ENCODE data around the gene ZNF354B. TPM values are rescaled to one million over a fixed set of nuclear protein-coding genes. Genes with fewer than 3 reads are reported as not detected.
"Not testable (repeated sequence)": the region's sequence is repeated elsewhere in the genome, so short reads cannot be mapped to it uniquely, and the experiment has no call there.

Gene ZNF354B
- 10 to 100 TPM; 10.1 to 19.6 (median 12.8) TPM for polyA plus RNA-seq (ENCODE audit: insufficient read length in 10 of 10)
- long read RNA-seq, donor 1, partial matches to known transcripts: 0 of 2 reads
- long read RNA-seq, donor 1, other reads (novel, unspliced or antisense): 0 of 2 reads
- long read RNA-seq, donor 2, partial matches to known transcripts: 0 of 3 reads
- long read RNA-seq, donor 2, other reads (novel, unspliced or antisense): 0 of 3 reads
- long read RNA-seq, donor 3: 0 reads
- long read RNA-seq, donor 4: 0 reads
- long read RNA-seq, donor 5, partial matches to known transcripts: 0 of 3 reads
- long read RNA-seq, donor 5, other reads (novel, unspliced or antisense): 0 of 3 reads
- long read RNA-seq, donor 6, partial matches to known transcripts: 0 of 3 reads
- long read RNA-seq, donor 6, other reads (novel, unspliced or antisense): 0 of 3 reads
- long read RNA-seq, donor 7, partial matches to known transcripts: 0 of 1 reads
- long read RNA-seq, donor 7, other reads (novel, unspliced or antisense): 0 of 1 reads
- long read RNA-seq, donor 8, partial matches to known transcripts: 0 of 3 reads
- long read RNA-seq, donor 8, other reads (novel, unspliced or antisense): 0 of 3 reads
- long read RNA-seq, donor 9: 0 reads

GRCh38 chr5:178859625-178860521 lies at the start of gene ZNF354B:
TSS of gene ZNF354B (plus strand) at chr5:178859953. CDS start at chr5:178861048, 1,095 bp downstream.
- DNase-seq: peak; percentile 91 to 96 (median 93)

- DNase-seq: no peak
Measured at GRCh38 chr5:178817506-178817905, 42.2 kb upstream of the ZNF354B start.

- DNase-seq: no peak
Measured at GRCh38 chr5:178818094-178818493, 41.7 kb upstream of the ZNF354B start.

GRCh38 chr5:178820001-178820400 lies 39.8 kb upstream of the ZNF354B start:
- DNase-seq: no peak

GRCh38 chr5:178825444-178825843 lies 34.3 kb upstream of the ZNF354B start:
- DNase-seq: no peak

- DNase-seq: no peak
Measured at GRCh38 chr5:178826216-178826615, 33.5 kb upstream of the ZNF354B start.

- no peak for DNase-seq
Measured at GRCh38 chr5:178827636-178828035, 32.1 kb upstream of the ZNF354B start.

GRCh38 chr5:178831049-178831448 lies 28.7 kb upstream of the ZNF354B start:
- DNase-seq: no peak

- no peak for DNase-seq
Measured at GRCh38 chr5:178832618-178833201, 27.0 kb upstream of the ZNF354B start.

- DNase-seq: no peak
Measured at GRCh38 chr5:178836628-178837027, 23.1 kb upstream of the ZNF354B start.

- not testable (repeated sequence) for DNase-seq
Measured at GRCh38 chr5:178838695-178839318, 20.9 kb upstream of the ZNF354B start.

- DNase-seq: peak in 2 of 3 donors; percentile 36 to 40
Measured at GRCh38 chr5:178839319-178839704, 20.4 kb upstream of the ZNF354B start.

- not testable (repeated sequence) for DNase-seq
Measured at GRCh38 chr5:178840399-178840798, 19.4 kb upstream of the ZNF354B start.

- no peak for DNase-seq
Measured at GRCh38 chr5:178849316-178849715, 10.4 kb upstream of the ZNF354B start.

GRCh38 chr5:178851951-178852350 lies 7.8 kb upstream of the ZNF354B start:
- no peak for DNase-seq

- DNase-seq: no peak
Measured at GRCh38 chr5:178854284-178854683, 5.5 kb upstream of the ZNF354B start.

GRCh38 chr5:178860615-178861014 lies 862 bp downstream of the ZNF354B start:
- not testable (repeated sequence) for DNase-seq

- DNase-seq: no peak
Measured at GRCh38 chr5:178861627-178862026, 1.9 kb downstream of the ZNF354B start.

- no peak for DNase-seq
Measured at GRCh38 chr5:178866946-178867345, 7.2 kb downstream of the ZNF354B start.

GRCh38 chr5:178869577-178869976 lies 9.8 kb downstream of the ZNF354B start:
- no peak for DNase-seq

- DNase-seq: no peak
Measured at GRCh38 chr5:178870411-178870810, 10.7 kb downstream of the ZNF354B start.

All from muscle of back (tissue), 13 donors.